ENCODE results near the gene PRLR.

- TF ChIP-seq EZH2 (IDR thresholded peaks at IDR 0.05; ENCODE audit: borderline replicate concordance, low read length) (no peak), CTCF (conservative IDR thresholded peaks at IDR 0.05 in 1 of 2, IDR thresholded peaks at IDR 0.05 in 1 of 2; ENCODE audit: extremely low read depth in 1 of 2, insufficient read depth in 1 of 2, low read depth in 1 of 2, low read length in 2 of 2) (no peak)
Observed at GRCh38 chr5:35015063-35015462, 215.2 kb downstream of the PRLR start.

Measured in mammary epithelial cell (primary cell).